ENCODE results near the gene OR10H1.
"Not testable (repeated sequence)": the region's sequence is repeated elsewhere in the genome, so short reads cannot be mapped to it uniquely, and the experiment has no call there.

Gene OR10H1

DNA sequence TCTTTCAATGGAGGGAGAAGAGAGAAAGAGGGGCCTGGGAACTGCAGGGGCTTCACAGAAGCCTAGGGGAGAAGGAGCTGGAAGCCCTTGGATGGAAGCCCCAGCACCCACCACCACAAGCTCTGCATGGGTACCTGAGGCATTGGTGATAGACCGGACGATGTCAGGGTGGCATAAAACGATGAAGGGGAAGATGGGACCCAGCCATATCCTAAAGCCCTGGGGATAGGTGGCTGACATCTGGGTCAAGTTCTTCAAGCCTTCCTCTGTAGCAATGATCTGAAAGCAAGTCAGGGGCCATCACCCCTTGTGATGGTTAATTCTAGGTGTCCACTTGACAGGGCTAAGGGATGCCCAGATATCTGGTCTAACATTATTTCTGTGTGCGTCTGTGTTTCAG is 39.2 kb downstream of the OR10H1 start:
- H4K20me1 ChIP-seq (ENCODE audit: low read depth, low read length) = no peaks in the 10 kb centered on the region
- H3K27ac ChIP-seq (ENCODE audit: low read depth, low read length) = no peak overlapping the region
- no peak overlapping the region for H3K9ac ChIP-seq (ENCODE audit: low read length)
- H3K36me3 ChIP-seq (ENCODE audit: low read length) = no peaks in the 10 kb centered on the region
- H3K79me2 ChIP-seq (ENCODE audit: insufficient read depth, low read length) = no peaks in the 10 kb centered on the region
- H3K9me3 ChIP-seq (ENCODE audit: insufficient read depth, low read length) = no peaks in the 10 kb centered on the region
- no peaks in the 10 kb centered on the region for H3K9me2 ChIP-seq (replicated peaks; ENCODE audit: insufficient read depth, low read length)
- TF ChIP-seq EZH2phosphoT487 (conservative IDR thresholded peaks at IDR 0.05; ENCODE audit: low read length) = no peak
- TF ChIP-seq, protein P1, sequence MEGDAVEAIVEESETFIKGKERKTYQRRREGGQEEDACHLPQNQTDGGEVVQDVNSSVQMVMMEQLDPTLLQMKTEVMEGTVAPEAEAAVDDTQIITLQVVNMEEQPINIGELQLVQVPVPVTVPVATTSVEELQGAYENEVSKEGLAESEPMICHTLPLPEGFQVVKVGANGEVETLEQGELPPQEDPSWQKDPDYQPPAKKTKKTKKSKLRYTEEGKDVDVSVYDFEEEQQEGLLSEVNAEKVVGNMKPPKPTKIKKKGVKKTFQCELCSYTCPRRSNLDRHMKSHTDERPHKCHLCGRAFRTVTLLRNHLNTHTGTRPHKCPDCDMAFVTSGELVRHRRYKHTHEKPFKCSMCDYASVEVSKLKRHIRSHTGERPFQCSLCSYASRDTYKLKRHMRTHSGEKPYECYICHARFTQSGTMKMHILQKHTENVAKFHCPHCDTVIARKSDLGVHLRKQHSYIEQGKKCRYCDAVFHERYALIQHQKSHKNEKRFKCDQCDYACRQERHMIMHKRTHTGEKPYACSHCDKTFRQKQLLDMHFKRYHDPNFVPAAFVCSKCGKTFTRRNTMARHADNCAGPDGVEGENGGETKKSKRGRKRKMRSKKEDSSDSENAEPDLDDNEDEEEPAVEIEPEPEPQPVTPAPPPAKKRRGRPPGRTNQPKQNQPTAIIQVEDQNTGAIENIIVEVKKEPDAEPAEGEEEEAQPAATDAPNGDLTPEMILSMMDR (IDR thresholded peaks at IDR 0.05; ENCODE audit: insufficient read depth, low read length, poor library complexity, severe bottlenecking) = no peak
- H3K4me3 ChIP-seq (ENCODE audit: insufficient read depth, low read length, poor library complexity, severe bottlenecking) = no peak overlapping the region
- no peak overlapping the region for H2AFZ ChIP-seq (ENCODE audit: low read depth, low read length, severe bottlenecking)
- H3K4me2 ChIP-seq (ENCODE audit: low read depth, low read length, poor library complexity, severe bottlenecking) = no peak overlapping the region
- H3F3A ChIP-seq (ENCODE audit: insufficient read depth) = no peaks in the 10 kb centered on the region
- H3K27me3 ChIP-seq (ENCODE audit: low read length) = no peaks in the 10 kb centered on the region

DNA sequence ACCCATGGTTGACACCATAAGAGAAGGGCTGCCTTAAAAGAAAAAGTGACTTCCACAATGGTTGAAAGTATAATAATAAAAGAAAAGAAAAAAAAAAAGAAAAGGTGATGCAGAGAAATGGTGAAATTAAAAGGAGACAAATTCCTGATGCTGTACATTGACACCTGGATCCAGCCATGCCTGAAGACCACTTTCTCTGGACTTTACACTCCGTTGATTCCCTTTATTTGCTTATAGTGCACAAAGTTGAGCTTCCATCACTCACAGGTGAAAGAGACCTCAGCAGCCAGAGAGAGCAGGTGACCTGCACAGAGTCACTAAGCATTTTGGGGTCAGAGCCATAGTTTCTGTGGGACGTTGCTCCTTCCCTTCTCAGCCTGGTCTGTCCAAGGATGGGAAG is 40.2 kb downstream of the OR10H1 start:
- Histone ChIP-seq H3K4me3 (ENCODE audit: insufficient read depth, low read length, poor library complexity, severe bottlenecking) (no peak overlapping the region), H3K4me2 (ENCODE audit: low read depth, low read length, poor library complexity, severe bottlenecking) (no peak overlapping the region), H3K36me3 (ENCODE audit: low read length) (no peaks in the 10 kb centered on the region), H3K9ac (ENCODE audit: low read length) (no peak overlapping the region), H3K79me2 (ENCODE audit: insufficient read depth, low read length) (no peaks in the 10 kb centered on the region), H2AFZ (ENCODE audit: low read depth, low read length, severe bottlenecking) (no peak overlapping the region), H3K27me3 (ENCODE audit: low read length) (no peaks in the 10 kb centered on the region), H3K27ac (ENCODE audit: low read depth, low read length) (no peak overlapping the region), H3F3A (ENCODE audit: insufficient read depth) (no peaks in the 10 kb centered on the region), H4K20me1 (ENCODE audit: low read depth, low read length) (no peaks in the 10 kb centered on the region), H3K9me2 (replicated peaks; ENCODE audit: insufficient read depth, low read length) (no peaks in the 10 kb centered on the region), H3K9me3 (ENCODE audit: insufficient read depth, low read length) (no peaks in the 10 kb centered on the region)
- TF ChIP-seq, protein P1 (IDR thresholded peaks at IDR 0.05; ENCODE audit: insufficient read depth, low read length, poor library complexity, severe bottlenecking) = no peak
- no peak for TF ChIP-seq EZH2phosphoT487 (conservative IDR thresholded peaks at IDR 0.05; ENCODE audit: low read length)

DNA sequence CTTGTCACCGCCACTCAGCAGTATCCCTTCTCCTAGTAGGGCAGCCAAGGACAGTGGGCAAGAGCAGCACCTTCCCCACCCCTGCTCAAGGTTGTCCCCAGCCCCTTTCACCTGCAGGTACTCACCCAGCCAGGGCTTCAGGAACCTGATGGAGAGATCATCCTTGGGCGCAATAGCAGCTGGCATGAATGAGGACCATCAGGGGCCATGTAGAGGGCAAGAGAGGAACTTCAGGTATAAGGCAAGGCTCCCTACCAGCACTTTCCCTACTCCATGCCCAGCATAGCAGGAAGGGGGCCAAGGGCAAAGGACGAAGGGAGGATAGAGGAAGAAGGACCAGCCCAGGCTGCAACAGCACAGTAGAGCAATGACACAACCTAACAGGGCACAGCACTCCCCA is 41.3 kb downstream of the OR10H1 start:
- H3K4me2 ChIP-seq (ENCODE audit: low read depth, low read length, poor library complexity, severe bottlenecking); H3F3A ChIP-seq (ENCODE audit: insufficient read depth); H3K27me3 ChIP-seq (ENCODE audit: low read length); H3K36me3 ChIP-seq (ENCODE audit: low read length); H3K9me3 ChIP-seq (ENCODE audit: insufficient read depth, low read length); H3K79me2 ChIP-seq (ENCODE audit: insufficient read depth, low read length); H3K9me2 ChIP-seq (replicated peaks; ENCODE audit: insufficient read depth, low read length); H4K20me1 ChIP-seq (ENCODE audit: low read depth, low read length); H2AFZ ChIP-seq (ENCODE audit: low read depth, low read length, severe bottlenecking); H3K9ac ChIP-seq (ENCODE audit: low read length); H3K27ac ChIP-seq (ENCODE audit: low read depth, low read length); H3K4me3 ChIP-seq (ENCODE audit: insufficient read depth, low read length, poor library complexity, severe bottlenecking): not testable (repeated sequence)

DNA sequence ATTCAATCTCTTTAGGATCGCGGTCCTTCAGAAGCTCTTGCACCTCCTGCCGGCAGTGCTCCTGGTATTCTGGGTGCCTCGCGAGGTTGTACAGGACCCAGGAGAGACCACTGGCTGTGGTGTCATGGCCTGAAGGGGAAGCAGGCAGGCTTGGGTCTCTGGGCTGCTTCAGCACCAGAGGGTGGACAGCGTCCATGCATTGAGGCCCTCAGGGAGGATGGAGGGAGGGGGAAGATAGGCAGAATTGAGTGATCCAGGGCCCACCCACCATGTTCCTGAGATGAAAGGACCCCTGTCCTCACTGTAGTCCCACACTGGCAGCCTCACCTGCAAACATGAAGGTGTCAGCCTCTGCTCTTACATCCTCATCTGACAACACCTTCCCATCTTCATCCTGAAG is 45.9 kb downstream of the OR10H1 start:
- H3K9ac ChIP-seq (ENCODE audit: low read length) = no peak overlapping the region
- no peaks in the 10 kb centered on the region for H3K9me3 ChIP-seq (ENCODE audit: insufficient read depth, low read length)
- H2AFZ ChIP-seq (ENCODE audit: low read depth, low read length, severe bottlenecking) = no peak overlapping the region
- H3K4me3 ChIP-seq (ENCODE audit: insufficient read depth, low read length, poor library complexity, severe bottlenecking) = no peak overlapping the region
- H3K9me2 ChIP-seq (replicated peaks; ENCODE audit: insufficient read depth, low read length) = no peaks in the 10 kb centered on the region
- H3F3A ChIP-seq (ENCODE audit: insufficient read depth) = no peaks in the 10 kb centered on the region
- no peaks in the 10 kb centered on the region for H3K36me3 ChIP-seq (ENCODE audit: low read length)
- H3K27ac ChIP-seq (ENCODE audit: low read depth, low read length) = no peak overlapping the region
- no peaks in the 10 kb centered on the region for H4K20me1 ChIP-seq (ENCODE audit: low read depth, low read length)
- no peaks in the 10 kb centered on the region for H3K79me2 ChIP-seq (ENCODE audit: insufficient read depth, low read length)
- no peaks in the 10 kb centered on the region for H3K27me3 ChIP-seq (ENCODE audit: low read length)
- H3K4me2 ChIP-seq (ENCODE audit: low read depth, low read length, poor library complexity, severe bottlenecking) = no peak overlapping the region
- TF ChIP-seq, protein P1 (IDR thresholded peaks at IDR 0.05; ENCODE audit: insufficient read depth, low read length, poor library complexity, severe bottlenecking) = no peak
- TF ChIP-seq EZH2phosphoT487 (conservative IDR thresholded peaks at IDR 0.05; ENCODE audit: low read length) = no peak
